GM18511 (cell line): ENCODE results near the gene ZNF503.

Source experiments
- ATAC-seq: cut with Tn5 transposase; IDR thresholded peaks from one replicate; pipeline ENCODE4 v1.9.1; 2021; ENCODE audit warnings: mild to moderate bottlenecking, moderate library complexity; ENCODE audit not compliant: unreplicated experiment

Gene ZNF503

GRCh38 chr10:75407224-75407712, 5.7 kb upstream of the ZNF503 start:
- no peak for ATAC-seq

- no peak for ATAC-seq
These were observed 5.1 kb upstream of the ZNF503 start for GRCh38 chr10:75406462-75407223.

DNA sequence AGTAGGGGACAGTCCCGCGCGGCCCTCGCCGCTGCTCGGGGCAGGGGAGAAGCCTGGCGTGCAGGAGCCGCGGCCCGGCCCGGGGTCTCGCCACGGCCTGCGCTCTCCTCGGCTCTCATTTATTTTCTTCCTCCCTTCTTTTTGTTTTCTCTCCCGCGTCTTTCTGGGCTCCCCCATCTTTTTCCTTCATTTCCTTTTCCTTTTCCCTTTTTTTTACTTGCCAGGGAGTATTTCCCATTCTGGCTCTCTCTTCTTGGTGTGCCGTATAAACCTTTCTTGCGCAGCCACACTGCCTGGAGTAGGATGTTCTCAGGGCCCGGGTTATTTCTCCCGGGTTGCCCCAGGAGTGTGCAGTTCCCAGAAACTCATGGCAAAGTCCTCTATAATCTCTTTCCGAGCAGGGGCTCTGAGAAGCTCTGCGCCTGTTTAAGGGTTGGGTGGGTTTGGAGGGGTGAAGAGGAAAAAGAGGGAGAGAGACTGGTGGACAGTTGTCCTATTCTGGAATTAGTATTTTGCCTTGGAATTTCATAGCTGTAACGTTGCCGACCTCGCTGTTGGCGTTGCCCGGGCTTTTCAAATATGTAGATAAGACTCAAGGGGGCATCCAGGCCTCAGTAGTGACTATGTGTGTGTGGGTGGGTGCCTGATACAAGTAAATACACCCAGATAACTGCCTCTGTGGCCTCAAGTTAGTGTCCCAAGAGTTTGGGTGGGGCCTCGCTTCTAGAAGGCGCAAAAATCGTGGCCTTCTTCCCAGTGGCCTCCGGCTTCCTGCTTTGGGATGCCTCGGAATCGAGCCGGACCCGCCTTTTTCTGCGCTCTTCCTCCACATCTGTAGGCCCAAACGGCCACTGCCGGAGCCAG, 4.3 kb upstream of the ZNF503 start:
- ATAC-seq = no peak

DNA sequence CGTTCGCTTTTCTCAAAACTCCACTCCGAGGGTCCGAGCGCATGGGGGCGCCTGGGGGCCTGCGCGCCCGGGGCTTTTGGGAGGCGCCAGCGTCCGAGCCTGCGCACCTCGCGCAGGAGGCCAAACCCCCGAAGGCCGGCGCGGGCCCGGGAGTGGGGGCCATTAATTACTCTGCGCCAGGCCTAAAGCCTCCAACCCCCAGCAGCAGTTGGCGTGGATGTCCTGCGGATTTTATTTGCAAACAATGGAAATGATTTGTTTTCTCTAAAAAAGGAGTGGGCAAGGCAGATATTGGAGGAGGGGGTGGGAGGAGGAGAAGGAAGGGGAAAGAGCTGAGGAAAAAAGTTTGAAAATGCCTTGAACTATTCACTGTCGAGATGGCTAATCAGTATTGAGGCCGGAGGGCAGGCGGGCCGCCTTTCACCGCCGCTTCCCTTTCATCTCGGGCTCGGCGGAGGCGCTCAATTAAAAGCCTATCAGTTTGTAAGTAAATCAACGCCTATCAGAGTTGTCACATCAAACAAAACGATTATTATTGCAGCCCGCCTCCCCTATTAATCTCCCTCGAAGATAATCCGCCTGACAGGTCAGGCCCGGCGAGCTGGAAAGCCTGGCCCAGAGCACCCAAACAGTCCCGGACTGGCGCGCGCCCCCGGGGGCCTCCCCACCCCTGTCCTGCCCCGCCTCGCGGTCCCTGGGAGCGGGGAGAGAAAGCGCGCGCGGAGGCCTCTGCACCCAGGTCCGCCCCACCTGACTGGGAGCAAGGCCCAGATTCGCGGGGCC, 3.4 kb upstream of the ZNF503 start:
- ATAC-seq = no peak

DNA sequence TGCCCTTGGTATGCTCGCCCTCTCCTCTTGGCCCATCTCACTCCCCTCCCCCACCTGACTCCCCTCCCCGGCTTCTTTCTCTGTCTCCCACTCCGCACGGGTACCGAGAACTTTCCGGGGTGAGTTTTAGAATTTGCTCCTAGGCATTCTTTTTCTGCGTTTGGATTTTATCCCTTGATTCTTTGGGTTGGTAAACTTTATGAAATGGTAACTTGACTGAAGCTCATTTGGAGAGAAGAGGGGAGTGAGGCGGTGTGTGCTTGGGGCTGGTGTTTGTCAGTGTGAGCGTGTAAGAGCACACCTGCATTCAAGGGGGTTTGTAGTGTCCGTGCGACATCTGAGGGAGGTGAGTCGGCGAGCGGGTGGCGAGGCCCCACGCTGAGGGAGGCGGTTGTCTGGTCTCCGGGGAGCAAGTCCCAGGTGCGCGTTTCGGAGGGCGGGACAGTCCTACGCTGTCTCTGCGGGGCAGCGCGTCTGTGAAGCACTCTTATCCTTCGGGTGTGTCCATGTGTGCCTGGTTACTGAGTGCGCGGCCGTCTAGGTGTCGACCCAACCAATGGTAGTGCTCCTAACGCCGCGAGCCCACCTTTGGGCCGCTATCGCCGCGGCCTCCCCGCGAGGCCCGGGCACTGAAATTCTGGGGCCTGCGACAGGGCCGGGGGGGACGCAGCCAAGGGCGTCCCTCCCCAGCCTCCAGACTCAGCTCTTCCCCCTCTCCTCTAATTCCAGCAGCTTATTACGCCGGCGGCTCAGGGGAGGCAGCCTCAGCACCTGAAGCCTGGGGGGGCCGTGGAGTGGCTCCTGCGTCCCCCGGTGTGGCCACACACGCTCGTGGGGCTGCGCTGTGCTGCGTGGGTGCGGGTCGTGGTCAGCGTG, 2.6 kb upstream of the ZNF503 start:
- ATAC-seq = no peak

DNA sequence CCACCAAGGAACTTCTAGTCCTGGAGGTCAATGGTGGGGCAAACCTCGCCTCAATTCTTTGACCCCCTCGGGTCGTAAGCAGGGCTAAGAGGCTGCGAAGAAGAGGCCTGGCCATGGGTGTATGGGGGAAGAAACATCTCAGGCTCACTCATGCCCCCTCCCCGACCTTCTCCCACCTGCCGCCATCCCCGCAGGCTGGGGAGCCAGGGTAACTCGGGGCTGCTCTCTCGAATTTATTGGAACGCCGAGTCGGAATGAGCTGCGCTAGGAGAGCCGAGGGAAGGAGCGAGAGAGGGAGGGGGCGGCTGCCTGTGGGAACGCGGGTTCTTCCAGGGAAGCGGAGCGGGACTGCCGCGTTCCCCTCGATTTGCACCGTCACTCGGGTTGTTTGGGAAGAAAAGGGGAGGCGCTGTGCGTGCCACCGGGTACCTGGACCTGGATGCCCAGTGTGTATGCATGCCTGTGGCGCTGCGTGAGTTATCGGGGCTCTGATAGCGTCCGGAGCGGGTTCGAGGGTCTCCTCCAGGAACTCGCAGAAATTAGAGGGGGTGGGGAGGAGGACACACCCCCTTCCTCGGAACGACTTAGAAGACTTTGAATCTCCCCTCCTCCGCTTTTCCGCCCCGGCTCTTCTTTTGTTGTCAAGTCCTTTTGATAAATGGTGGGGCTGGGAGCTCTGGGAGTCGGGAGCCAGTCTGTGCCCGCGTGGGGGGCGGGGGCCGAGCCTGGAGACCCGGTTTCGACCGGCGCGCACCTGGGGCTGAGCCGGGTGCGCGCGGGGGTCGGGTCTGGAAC, 1.8 kb upstream of the ZNF503 start:
- ATAC-seq = no peak

- ATAC-seq = peak; percentile 12
These were observed 1.1 kb upstream of the ZNF503 start for GRCh38 chr10:75402486-75403143.

GRCh38 chr10:75400771-75401568, 594 bp downstream of the ZNF503 start:
- peak; percentile 21 for ATAC-seq

DNA sequence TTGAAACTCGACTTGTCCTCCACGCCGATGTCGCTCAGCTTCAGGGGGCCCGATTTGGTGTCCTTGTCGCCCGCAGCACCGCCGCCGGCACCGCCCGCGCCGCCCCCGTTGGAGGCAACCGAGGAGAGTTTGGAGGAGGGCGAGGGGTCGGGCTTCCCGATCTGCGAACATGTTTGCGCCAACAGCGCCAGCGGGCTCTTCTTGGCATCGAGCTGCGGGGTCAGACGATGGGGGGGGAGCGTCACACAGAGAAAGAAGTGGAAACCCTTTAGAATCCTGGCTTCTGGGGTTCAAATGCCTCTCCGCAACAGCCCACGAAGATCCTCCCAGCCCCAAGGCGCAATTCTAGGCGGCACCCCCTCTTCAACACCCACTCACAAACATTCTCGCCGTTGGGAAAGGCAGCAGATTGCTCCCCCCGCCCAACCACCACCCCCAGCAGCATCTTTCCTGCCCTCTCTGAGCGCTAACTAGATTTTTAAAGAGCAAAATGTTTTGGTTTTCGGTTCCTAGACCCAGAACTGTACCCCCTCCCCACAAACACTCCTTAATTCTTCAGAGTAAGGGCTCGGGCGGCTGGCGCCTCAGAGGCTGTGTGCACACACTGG, 1.3 kb downstream of the ZNF503 start:
- ATAC-seq = no peak

DNA sequence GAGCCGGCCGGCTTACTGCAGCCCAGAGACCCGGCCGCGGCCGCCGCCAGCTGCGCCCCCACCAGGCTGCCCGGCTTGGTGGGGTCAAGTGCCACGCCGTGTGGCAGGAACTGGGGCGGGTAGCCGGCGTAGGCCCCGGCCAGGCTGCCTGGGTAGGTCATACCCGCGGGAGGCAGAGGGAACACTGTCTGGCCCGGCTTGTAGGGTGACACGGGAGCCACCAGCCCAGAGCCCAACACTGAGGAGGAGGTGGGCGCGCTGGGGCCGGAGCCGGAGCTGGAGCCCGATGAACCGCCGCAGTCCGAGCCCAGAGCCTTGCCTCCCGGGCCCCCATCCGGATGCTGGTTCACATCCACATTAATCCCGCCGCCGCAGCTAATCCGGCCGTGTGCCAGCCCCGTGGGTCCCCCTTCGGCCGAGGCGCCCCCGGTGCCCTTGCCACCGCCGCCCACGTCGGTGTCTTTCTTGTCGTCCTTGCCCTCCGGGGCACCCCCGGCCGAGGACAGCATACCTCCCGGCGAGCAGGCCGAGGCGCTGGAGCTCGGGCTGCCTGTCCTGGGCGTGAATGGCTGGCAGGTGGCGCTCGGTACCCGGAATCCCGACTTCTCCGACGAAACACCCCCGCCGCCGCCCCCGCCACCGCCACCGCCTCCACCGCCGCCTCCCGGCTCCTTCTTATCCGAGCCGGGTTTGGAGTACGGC, 2.0 kb downstream of the ZNF503 start:
- no peak for ATAC-seq

DNA sequence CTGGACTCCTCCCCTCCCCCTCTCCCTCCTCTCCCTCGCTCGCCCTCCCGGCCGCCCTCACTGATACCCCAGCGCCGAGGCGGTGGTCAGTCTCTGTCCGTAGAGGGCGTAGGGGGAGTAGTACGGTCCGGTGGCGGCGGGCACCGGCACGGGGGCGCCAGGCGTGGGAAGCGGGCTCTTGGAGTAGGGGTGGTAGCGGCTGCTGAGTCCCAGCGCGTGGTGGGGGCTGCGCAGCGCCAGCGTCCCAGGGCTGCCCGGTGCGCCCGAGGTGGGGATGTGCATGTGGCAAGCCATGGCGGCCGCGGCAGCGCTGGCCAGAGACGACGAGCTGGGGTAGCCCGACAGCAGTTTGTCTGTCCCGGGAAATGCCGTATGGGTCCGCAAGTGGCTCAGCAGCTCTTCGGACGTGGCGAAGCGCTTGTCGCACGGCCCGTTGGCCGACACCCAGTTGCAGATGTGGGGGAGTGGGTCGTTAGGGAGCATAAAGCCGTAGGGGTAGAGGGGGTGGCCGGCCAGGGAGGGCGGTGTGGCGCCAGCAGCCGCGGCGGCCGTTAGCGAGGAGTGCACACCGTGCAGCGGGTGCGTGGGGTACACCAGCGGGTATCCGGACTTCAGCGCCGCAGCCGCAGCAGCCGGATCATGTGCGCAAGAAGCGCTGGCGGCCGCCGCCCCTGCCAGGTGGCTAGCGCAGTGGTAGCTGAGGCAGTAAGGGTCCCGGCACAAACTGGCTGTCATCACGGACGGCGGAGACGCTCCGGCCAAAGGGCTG, 2.7 kb downstream of the ZNF503 start:
- no peak for ATAC-seq

- no peak for ATAC-seq
These were observed 3.3 kb downstream of the ZNF503 start for GRCh38 chr10:75398200-75398691.

GRCh38 chr10:75397496-75398199, 3.9 kb downstream of the ZNF503 start:
- ATAC-seq = no peak

DNA sequence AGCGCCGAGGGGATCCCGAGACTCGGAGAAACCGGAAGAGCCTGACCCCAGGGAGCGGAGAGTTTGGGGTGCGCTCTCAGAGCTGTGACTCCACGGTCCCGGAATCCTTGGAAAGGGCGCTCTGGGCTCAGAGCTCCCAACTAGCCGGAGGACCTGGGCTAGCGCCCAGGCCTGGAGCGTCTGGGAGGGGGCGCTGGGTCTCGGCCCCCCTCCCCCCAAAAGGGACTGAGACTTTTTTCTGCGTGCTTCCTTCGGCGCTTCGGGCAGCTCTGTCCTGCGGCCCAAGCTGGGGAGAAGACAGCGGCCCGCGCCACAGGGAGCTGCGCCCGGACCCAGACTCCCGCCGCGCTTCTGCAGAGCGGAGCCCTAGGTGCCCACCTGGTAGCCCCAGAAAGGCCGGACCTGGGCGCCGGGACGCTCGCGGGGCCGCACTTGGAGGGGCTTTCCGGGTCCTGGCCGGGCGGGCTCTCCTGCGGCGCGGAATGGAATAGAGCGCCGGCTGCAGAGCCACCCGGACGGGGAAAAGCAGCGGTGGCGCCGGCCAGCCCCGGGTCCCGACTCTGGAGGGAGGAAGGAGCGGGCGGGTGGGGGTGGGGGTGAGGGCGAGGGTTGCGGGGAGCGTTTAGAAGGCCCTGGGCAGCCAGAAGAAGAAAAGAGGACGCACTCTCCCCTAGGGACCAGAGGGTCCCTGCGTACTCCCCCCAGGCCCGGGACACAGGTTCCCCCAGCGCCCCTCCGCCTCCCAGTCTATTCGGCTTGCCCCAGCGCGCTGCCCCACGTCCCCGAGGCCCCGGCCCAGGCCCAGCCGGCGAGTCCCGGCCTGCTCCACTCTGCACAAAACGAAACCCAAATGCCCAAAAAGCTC, 4.7 kb downstream of the ZNF503 start:
- no peak for ATAC-seq
